Liver (tissue), 9 donors: ENCODE data around the gene LIN9. TPM values are rescaled to one million over a fixed set of nuclear protein-coding genes. Genes with fewer than 3 reads are reported as not detected.

Experiments
- DNase-seq: peaks from one replicate; pipeline ENCODE4 v3.0.0-alpha.2; 2017; ENCODE audit warnings: low spot score
- H3K27ac ChIP-seq, 2 donors: one replicate each; pipeline ENCODE4 v1.7.0; 2013; ENCODE audit warnings: inconsistent platforms in 2 of 2, low read length in 2 of 2, control low read depth in 1 of 2, low read depth in 1 of 2, mild to moderate bottlenecking in 1 of 2
- H3K27me3 ChIP-seq, 4 donors: one replicate each; pipeline versions ENCODE4 v1.6.1 to v1.7.0; 2013; ENCODE audit warnings: low read length in 3 of 4, inconsistent platforms in 1 of 4, mild to moderate bottlenecking in 1 of 4, moderate library complexity in 1 of 4; ENCODE audit not compliant: control insufficient read depth in 4 of 4, insufficient read depth in 4 of 4
- H3K36me3 ChIP-seq, 4 donors: one replicate each; pipeline versions ENCODE4 v1.6.1 to v1.7.0; 2013; ENCODE audit warnings: low read length in 3 of 4, mild to moderate bottlenecking in 3 of 4, low read depth in 1 of 4, moderate library complexity in 1 of 4; ENCODE audit not compliant: control insufficient read depth in 4 of 4, insufficient read depth in 3 of 4
- H3K4me1 ChIP-seq, 4 donors: one replicate each; pipeline versions ENCODE4 v1.6.1 to v1.7.0; 2013; ENCODE audit warnings: low read length in 3 of 4, mild to moderate bottlenecking in 3 of 4, moderate library complexity in 1 of 4; ENCODE audit not compliant: control insufficient read depth in 4 of 4, insufficient read depth in 4 of 4
- H3K4me3 ChIP-seq, 3 donors: one replicate each; pipeline versions ENCODE4 v1.6.1 to v1.7.0; 2013; ENCODE audit warnings: low read length in 3 of 3, control low read depth in 1 of 3, low read depth in 1 of 3, mild to moderate bottlenecking in 1 of 3
- H3K9ac ChIP-seq, 2 donors: one replicate each; pipeline ENCODE4 v1.7.0; 2013; ENCODE audit warnings: low read length in 2 of 2, mild to moderate bottlenecking in 2 of 2, moderate library complexity in 2 of 2, control low read depth in 1 of 2, low read depth in 1 of 2
- H3K9me3 ChIP-seq, 4 donors: one replicate each; pipeline versions ENCODE4 v1.6.1 to v1.7.0; 2013; ENCODE audit warnings: low read length in 3 of 4; ENCODE audit not compliant: control insufficient read depth in 4 of 4
- EGR1 ChIP-seq, 2 donors: IDR thresholded peaks; 2 replicates each; pipeline ENCODE4 v1.6.1; 2016 to 2018; ENCODE audit warnings: antibody characterized with exemption in 2 of 2, low read depth in 2 of 2
- FOXA1 ChIP-seq: IDR thresholded peaks from 2 replicates; pipeline ENCODE4 v1.6.1; 2016; ENCODE audit warnings: antibody characterized with exemption
- FOXA2 ChIP-seq: IDR thresholded peaks from 2 replicates; pipeline ENCODE4 v1.6.1; 2016; ENCODE audit warnings: antibody characterized with exemption
- GABPA ChIP-seq, 2 donors: IDR thresholded peaks in 1 of 2; conservative IDR thresholded peaks in 1 of 2; 2 replicates each; pipeline ENCODE4 v1.6.1; 2016; ENCODE audit warnings: antibody characterized with exemption in 2 of 2, mild to moderate bottlenecking in 1 of 2, moderate library complexity in 1 of 2
- HNF4A ChIP-seq, 2 donors: conservative IDR thresholded peaks; 2 replicates each; pipeline ENCODE4 v1.6.1; 2016; ENCODE audit warnings: antibody characterized with exemption in 2 of 2, mild to moderate bottlenecking in 2 of 2
- HNF4G ChIP-seq: IDR thresholded peaks from 2 replicates; pipeline ENCODE4 v1.6.1; 2016; ENCODE audit warnings: antibody characterized with exemption
- JUND ChIP-seq, 2 donors: IDR thresholded peaks; 2 replicates each; pipeline ENCODE4 v1.6.1; 2016; ENCODE audit warnings: antibody characterized with exemption in 2 of 2
- NR2F2 ChIP-seq: IDR thresholded peaks from 2 replicates; pipeline ENCODE4 v1.6.1; 2016; ENCODE audit warnings: antibody characterized with exemption
- REST ChIP-seq: IDR thresholded peaks from 2 replicates; pipeline ENCODE4 v1.6.1; 2016; ENCODE audit warnings: antibody characterized with exemption, mild to moderate bottlenecking
- RXRA ChIP-seq, 2 donors: IDR thresholded peaks; 2 replicates each; pipeline ENCODE4 v1.6.1; 2017 to 2018; ENCODE audit warnings: antibody characterized with exemption in 2 of 2, mild to moderate bottlenecking in 1 of 2
- TAF1 ChIP-seq: conservative IDR thresholded peaks from 2 replicates; pipeline ENCODE4 v1.6.1; 2016; ENCODE audit warnings: antibody characterized with exemption, mild to moderate bottlenecking
- YY1 ChIP-seq: IDR thresholded peaks from 2 replicates; pipeline ENCODE4 v1.6.1; 2016; ENCODE audit warnings: antibody characterized with exemption, mild to moderate bottlenecking
- ZBTB33 ChIP-seq: IDR thresholded peaks from 2 replicates; pipeline ENCODE4 v1.6.1; 2016; ENCODE audit warnings: antibody characterized with exemption
- WGBS: extraction: QIAGEN DNeasy Blood & Tissue Kit; methylation state at CpG from one replicate; pipeline ENCODE4 v1.1.7; 2013; 5-methylcytosine and 5-hydroxymethylcytosine counted together
- polyA plus RNA-seq, 2 donors: library from polyadenylated mRNA; stranded (reverse) in 1 of 2; unstranded in 1 of 2; fragments of 200-250 nt in 1 of 2; fragments of >200 nt in 1 of 2; fragmentation: Nextera tagmentation in 1 of 2; extraction: Ambion mirVana in 1 of 2; gene quantifications; one replicate each; pipeline versions ENCODE4 v1.2.1 to v1.2.3, GENCODE V29; 2013 to 2015
- total RNA-seq, 2 donors: library from RNA; depleted of rRNA; stranded (reverse); fragments of >200 nt; gene quantifications; one replicate each; pipeline ENCODE4 v1.2.3, GENCODE V29; 2014
- TF ChIP-seq, protein P1 (sequence below): fragments of 150-350 bp; IDR thresholded peaks from 2 replicates; pipeline ENCODE4 v1.5.1; 2017; ENCODE audit warnings: improper control_type of control experiment, low read depth, low read length; ENCODE audit not compliant: missing input control
- TF ChIP-seq, protein P2 (sequence below): IDR thresholded peaks from 2 replicates; pipeline ENCODE4 v1.6.1; 2016; ENCODE audit warnings: antibody characterized with exemption
- TF ChIP-seq, protein P3 (sequence below): IDR thresholded peaks from 2 replicates; pipeline ENCODE4 v1.6.1; 2016; ENCODE audit warnings: antibody characterized with exemption
- donor health status: healthy.
- donor health status: healthy.
- donor health status: healthy.
- donor health status: healthy.
- donor health status: healthy.

Gene LIN9
- total and polyA plus RNA-seq, 4 donors, result 0.50 to 7.9 (median 1.00) TPM

- Histone ChIP-seq H3K4me3 (no peak overlapping the region), H3K27ac (no peak overlapping the region), H3K4me1 (no peaks in the 10 kb centered on the region), H3K9ac (no peak overlapping the region), H3K36me3 (no peaks in the 10 kb centered on the region), H3K27me3 (no peaks in the 10 kb centered on the region), H3K9me3 (no peaks in the 10 kb centered on the region)
- DNase-seq, result no peak
- no peak for TF ChIP-seq HNF4A (conservative IDR thresholded peaks at IDR 0.05)
- no peak for TF ChIP-seq GABPA (IDR thresholded peaks at IDR 0.05 in 1 of 2, conservative IDR thresholded peaks at IDR 0.05 in 1 of 2)
- no peak for TF ChIP-seq HNF4G
- no peak for TF ChIP-seq JUND (IDR thresholded peaks at IDR 0.05)
- TF ChIP-seq FOXA2, result no peak
- TF ChIP-seq TAF1, result no peak
- TF ChIP-seq REST, result no peak
- TF ChIP-seq FOXA1, result no peak
- TF ChIP-seq RXRA (IDR thresholded peaks at IDR 0.05), result no peak
- TF ChIP-seq, protein P1, sequence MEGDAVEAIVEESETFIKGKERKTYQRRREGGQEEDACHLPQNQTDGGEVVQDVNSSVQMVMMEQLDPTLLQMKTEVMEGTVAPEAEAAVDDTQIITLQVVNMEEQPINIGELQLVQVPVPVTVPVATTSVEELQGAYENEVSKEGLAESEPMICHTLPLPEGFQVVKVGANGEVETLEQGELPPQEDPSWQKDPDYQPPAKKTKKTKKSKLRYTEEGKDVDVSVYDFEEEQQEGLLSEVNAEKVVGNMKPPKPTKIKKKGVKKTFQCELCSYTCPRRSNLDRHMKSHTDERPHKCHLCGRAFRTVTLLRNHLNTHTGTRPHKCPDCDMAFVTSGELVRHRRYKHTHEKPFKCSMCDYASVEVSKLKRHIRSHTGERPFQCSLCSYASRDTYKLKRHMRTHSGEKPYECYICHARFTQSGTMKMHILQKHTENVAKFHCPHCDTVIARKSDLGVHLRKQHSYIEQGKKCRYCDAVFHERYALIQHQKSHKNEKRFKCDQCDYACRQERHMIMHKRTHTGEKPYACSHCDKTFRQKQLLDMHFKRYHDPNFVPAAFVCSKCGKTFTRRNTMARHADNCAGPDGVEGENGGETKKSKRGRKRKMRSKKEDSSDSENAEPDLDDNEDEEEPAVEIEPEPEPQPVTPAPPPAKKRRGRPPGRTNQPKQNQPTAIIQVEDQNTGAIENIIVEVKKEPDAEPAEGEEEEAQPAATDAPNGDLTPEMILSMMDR, result no peak
- TF ChIP-seq ZBTB33, result no peak
- TF ChIP-seq YY1, result no peak
- TF ChIP-seq, protein P2, sequence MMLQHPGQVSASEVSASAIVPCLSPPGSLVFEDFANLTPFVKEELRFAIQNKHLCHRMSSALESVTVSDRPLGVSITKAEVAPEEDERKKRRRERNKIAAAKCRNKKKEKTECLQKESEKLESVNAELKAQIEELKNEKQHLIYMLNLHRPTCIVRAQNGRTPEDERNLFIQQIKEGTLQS, result no peak
- no peak for TF ChIP-seq NR2F2
- TF ChIP-seq, protein P3, sequence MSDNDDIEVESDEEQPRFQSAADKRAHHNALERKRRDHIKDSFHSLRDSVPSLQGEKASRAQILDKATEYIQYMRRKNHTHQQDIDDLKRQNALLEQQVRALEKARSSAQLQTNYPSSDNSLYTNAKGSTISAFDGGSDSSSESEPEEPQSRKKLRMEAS, result no peak
- 95% methylated on average over 5 of the region's 5 CpGs for WGBS
Observed at GRCh38 chr1:226207048-226207447, 101.9 kb downstream of the LIN9 start.

DNA sequence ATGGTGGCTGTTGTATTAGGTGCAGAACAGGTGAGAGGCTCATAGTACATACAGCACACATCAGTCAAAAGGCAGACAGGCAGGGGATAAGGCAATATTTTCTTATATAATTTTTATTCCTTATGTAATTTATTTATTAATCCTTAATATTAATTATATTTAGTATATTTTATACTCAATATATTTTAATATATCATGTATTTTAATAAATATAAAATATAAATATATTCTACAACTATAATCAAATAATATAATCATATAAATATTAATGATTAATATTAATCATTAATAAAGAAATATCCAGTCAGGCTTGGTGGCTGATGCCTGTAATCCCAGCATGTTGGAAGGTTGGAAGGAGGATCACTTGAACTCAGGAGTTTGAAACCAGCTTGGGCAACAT lies 104.8 kb downstream of the LIN9 start:
- no peak for DNase-seq
- Histone ChIP-seq H3K4me3 (no peak overlapping the region), H3K36me3 (no peaks in the 10 kb centered on the region), H3K27ac (no peak overlapping the region), H3K9me3 (no peaks in the 10 kb centered on the region), H3K4me1 (no peaks in the 10 kb centered on the region), H3K9ac (no peak overlapping the region), H3K27me3 (no peaks in the 10 kb centered on the region)
- TF ChIP-seq FOXA1, result no peak
- TF ChIP-seq RXRA (IDR thresholded peaks at IDR 0.05), result no peak
- TF ChIP-seq EGR1 (IDR thresholded peaks at IDR 0.05; ENCODE audit: low read depth in 2 of 2), result no peak
- TF ChIP-seq, protein P2, result no peak
- TF ChIP-seq HNF4A (conservative IDR thresholded peaks at IDR 0.05), result no peak
- no peak for TF ChIP-seq NR2F2
- TF ChIP-seq REST, result no peak
- no peak for TF ChIP-seq HNF4G
- no peak for TF ChIP-seq FOXA2
